GM18909 (cell line): ENCODE data around the gene AP3M1.

ENCODE experiments used
- ATAC-seq: cut with Tn5 transposase; IDR thresholded peaks from one replicate; pipeline ENCODE4 v1.9.1; 2021; ENCODE audit warnings: mild to moderate bottlenecking; ENCODE audit not compliant: unreplicated experiment, poor library complexity

AP3M1 gene

DNA sequence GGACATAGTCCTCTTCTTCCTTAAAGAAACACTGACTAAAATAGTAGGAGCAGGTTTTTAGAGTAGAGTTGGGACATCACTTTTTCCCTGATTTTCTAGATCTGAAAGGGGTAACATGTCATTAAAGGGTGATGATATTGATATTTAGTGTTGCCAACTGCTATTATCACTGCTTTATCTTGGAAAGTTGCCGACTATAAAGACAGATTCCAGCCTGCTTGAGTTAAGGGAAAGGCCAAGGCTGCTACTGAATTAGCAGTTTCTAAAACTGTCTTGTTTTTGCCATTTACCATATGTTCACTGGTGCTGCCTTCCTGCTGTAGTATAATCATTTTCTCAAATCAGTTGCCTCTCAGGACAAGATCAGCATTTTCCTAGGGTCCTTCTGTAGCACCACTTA is 29.7 kb downstream of the AP3M1 start:
- no peak for ATAC-seq

DNA sequence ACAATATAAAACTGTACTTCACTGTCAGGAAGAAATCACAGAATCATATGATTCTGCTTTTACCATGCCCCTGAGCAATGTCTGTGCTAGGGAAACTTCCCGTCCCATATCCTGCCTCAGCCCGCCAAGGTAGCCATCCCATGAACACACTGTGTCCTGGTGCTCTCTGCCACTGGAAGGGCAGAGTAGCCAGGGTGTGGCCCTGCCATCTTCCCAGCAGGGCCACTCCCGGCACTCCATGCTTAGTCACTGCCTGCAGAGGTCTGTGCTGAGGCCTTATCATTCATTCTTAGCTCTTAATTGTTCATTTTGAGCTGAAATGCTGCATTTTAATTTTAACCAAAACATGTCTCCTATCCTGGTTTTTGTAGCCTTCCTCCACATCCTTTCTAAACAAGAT is 31.8 kb downstream of the AP3M1 start:
- ATAC-seq, result no peak

GRCh38 chr10:74117738-74118137 is 32.9 kb downstream of the AP3M1 start:
- no peak for ATAC-seq

GRCh38 chr10:74114041-74114448 is 36.6 kb downstream of the AP3M1 start:
- no peak for ATAC-seq

GRCh38 chr10:74113546-74113945 is 37.1 kb downstream of the AP3M1 start:
- no peak for ATAC-seq

GRCh38 chr10:74111799-74112198 is 38.8 kb downstream of the AP3M1 start:
- ATAC-seq, result no peak

DNA sequence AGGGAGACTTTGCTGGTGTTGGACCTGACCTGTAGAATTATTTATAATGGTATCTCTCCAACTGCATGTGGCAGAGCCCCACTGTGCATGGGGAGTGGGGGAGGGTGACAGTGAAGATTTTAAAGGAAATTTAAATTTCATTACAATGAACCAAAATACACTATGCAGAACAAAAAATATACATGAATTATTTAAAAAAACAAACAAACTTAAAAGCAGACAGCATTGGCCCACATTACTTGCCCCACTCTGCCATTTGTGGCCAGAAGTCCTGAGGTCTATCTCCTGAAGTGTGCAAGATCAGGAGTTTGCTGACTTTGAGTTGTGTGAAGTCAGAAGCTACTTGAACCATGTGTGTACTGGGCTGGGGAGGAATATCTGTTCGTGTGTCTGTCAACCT is 40.5 kb downstream of the AP3M1 start:
- no peak for ATAC-seq

GRCh38 chr10:74109452-74109851 is 41.2 kb downstream of the AP3M1 start:
- no peak for ATAC-seq

GRCh38 chr10:74107391-74107790 is 43.2 kb downstream of the AP3M1 start:
- no peak for ATAC-seq

- no peak for ATAC-seq
These were observed 45.6 kb downstream of the AP3M1 start for GRCh38 chr10:74104996-74105395.

DNA sequence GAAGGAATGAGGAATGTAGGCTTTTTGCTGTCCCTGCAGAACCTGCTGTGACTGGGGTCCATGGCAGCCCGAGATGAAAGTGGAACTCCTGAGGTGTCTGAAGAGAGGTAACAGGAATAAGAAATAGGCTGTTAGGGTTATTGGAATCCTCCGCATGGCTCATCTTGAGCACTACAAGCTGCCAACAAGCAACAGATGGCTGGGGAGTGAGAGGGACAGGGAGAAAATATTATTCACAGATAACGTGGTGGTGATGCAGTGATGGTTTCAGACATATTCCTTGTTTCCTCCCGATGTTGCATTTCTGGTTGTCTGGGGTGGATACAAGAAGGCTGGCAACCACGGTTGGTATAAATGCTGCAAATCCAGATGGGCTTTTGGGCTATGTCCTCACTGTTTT is 46.1 kb downstream of the AP3M1 start:
- no peak for ATAC-seq

DNA sequence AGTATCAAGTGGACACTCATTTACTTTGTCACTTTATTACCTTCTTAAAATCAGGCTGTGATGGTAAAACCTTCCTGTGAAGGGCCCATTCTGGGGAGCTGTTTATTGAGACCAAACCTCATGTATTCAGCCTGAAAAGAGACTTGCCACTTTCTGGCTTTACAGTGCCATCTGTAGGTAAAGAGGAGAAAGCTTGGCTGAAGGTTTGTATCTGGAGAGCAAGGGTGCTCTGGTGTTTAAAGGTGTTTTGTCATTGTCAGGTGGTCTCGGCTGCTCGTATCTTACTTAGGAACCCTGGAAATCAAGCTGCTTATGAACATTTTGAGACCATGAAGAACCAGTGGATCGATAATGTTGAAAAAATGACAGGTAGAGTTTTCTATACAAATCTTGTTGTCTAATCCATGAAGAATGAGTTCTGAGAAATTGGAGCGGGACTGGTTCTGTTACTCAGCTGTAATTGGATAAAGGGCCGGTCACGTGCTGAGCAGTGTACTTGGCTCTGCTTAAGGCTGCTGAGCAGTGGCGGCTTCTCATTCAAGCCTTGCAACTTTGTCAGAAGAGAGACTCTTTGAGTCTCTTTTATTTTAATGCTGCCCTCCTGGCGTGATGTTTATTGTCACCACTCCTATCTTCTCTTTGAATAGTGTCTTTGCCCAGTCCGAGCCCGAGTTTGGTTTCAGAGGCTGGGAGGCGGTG is 46.9 kb downstream of the AP3M1 start:
- ATAC-seq, result no peak

DNA sequence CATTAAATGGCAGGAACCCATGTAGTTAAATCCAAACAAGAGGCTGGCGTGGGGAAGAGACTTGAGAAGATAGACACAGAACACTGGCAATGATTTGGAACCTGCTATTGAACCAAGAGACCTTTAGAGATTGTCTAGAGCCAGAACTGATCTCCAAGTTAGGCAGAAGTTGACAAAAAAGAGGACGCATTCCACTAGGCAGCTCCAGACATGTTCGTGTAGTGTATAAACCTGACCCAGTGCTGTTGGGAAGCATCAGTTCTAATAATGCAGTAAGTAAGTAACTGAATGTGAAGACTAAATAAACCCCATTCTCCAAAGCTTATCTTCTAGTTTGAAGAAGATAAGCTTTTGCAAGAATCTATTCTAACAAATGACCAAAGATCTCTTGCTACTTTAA is 50.8 kb downstream of the AP3M1 start:
- ATAC-seq, result no peak

- no peak for ATAC-seq
These were observed 51.2 kb downstream of the AP3M1 start for GRCh38 chr10:74099420-74099819.

DNA sequence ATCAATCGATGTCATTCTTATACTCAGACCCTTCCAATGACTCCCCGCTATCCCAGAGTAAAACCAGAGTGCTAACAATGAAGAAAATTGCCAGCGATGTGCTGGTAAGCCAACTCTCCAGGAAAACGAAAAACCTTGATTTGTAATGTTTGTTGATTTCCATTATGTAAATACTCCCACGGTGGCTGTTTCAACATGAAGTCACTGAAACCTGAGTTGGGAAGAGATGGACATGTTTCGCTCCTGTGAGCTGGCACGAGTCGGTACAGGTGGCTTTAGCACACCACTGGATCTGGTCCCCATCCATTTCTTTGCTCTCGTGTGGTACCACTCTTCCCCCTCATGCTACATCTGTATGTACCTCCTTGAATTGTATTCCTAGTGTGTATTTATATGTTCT is 52.9 kb downstream of the AP3M1 start:
- no peak for ATAC-seq

DNA sequence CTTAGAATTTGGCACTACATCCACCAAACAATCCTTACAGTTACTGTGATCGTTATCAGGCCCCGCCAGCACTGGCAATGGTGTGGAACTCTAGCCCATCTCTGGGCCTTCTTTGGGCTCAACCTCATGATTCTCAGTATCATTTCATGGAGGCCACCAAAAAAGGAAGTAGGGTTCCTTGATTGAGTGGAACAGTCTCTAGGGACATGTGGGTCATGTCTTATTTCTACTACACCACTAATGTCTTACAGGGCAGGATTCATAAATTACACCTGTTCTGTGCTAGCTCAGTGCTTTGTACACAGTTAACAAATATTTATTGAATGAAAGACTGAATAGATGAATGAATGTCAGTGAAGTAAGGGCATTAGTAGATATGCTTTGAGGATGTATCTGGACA is 53.9 kb downstream of the AP3M1 start:
- ATAC-seq, result peak; percentile 95

DNA sequence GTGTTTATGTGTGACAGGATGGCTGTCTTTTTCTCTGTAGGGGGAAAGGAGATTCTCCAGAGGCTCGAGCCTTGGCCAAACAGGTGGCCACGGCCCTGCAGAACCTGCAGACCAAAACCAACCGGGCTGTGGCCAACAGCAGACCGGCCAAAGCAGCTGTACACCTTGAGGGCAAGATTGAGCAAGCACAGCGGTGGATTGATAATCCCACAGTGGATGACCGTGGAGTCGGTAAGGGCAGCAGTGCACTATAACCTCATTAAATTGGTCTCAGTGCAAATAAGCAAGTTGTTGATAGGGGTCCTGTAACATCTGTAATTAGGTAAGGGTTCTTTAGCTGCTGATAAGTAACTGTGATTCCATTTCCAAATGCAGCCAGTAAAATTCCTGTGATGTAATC is 56.4 kb downstream of the AP3M1 start:
- no peak for ATAC-seq

DNA sequence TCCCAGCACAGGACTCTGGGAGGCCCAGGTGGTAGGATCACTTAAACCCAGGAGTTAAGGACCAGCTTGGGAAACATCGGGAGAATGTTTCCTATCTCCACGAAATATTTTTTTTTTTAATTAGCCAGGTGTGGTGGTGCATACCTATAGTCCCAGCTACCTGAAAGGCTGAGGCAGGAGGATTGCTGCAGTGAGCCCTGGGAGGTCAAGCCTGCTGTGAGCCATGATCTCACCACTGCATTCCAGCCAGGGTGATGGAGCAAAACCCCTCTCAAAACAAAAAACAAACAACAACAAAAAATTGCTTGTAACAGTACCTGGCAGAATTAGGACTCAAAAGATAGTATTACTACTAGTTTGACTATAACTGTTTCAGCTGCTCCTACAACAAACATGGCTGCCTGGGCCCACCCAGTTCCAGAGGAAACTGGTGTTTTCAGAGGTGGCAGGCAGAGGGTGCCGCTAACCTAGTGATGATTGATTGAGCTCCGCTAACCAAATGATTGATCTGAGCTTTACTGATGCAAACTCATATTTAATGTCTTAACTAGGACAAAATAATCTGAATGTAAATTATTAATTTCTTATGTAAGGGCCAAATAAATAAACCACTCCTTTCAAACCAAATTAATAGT is 57.0 kb downstream of the AP3M1 start:
- ATAC-seq, result no peak

- no peak for ATAC-seq
These were observed 58.3 kb downstream of the AP3M1 start for GRCh38 chr10:74092372-74092771.

- ATAC-seq, result no peak
These were observed 61.9 kb downstream of the AP3M1 start for GRCh38 chr10:74088722-74089121.

DNA sequence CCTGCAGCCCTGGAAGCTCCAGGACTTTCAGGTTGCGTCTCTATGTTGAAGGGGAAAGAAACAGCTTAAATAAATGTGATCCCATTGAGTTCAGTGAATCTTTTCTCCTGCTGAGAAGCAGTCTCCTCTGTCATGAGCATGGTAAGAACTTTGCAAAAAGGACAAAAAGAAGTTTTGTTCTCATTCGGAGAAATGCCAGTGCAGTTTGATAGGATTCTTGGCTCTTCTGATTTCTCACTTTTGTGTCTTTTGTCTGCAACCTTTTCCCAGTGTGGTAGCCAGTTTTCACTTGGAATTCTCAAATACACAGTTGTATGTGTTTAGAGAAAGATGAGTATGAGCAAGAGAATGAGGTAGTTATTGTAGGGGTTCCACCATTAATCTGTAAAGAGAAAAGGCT is 64.3 kb downstream of the AP3M1 start:
- no peak for ATAC-seq

GRCh38 chr10:74084955-74085354 is 65.7 kb downstream of the AP3M1 start:
- peak; percentile 76 for ATAC-seq
